GM19455 (cell line): ENCODE data around the gene GJA4.

Experiments
- ATAC-seq: cut with Tn5 transposase; IDR thresholded peaks from one replicate; pipeline ENCODE4 v1.9.1; 2021; ENCODE audit not compliant: unreplicated experiment

The GJA4 gene

GRCh38 chr1:34792868-34793727 lies at the start of gene GJA4:
Gene GJA4, plus strand, starts transcription at chr1:34792999. Its CDS starts 1,215 bp downstream, at chr1:34794214.
- ATAC-seq, result no peak

GRCh38 chr1:34743775-34744174 lies 49.0 kb upstream of the GJA4 start:
- no peak for ATAC-seq

- no peak for ATAC-seq
Observed at GRCh38 chr1:34744851-34745250, 47.9 kb upstream of the GJA4 start.

- no peak for ATAC-seq
Observed at GRCh38 chr1:34745666-34746065, 47.1 kb upstream of the GJA4 start.

- ATAC-seq, result no peak
Observed at GRCh38 chr1:34746101-34746500, 46.7 kb upstream of the GJA4 start.

- no peak for ATAC-seq
Observed at GRCh38 chr1:34746785-34747637, 45.8 kb upstream of the GJA4 start.

- no peak for ATAC-seq
Observed at GRCh38 chr1:34747638-34747941, 45.2 kb upstream of the GJA4 start.

GRCh38 chr1:34749992-34750391 lies 42.8 kb upstream of the GJA4 start:
- no peak for ATAC-seq

- ATAC-seq, result no peak
Observed at GRCh38 chr1:34750610-34751009, 42.2 kb upstream of the GJA4 start.

- no peak for ATAC-seq
Observed at GRCh38 chr1:34753163-34753562, 39.6 kb upstream of the GJA4 start.

- ATAC-seq, result no peak
Observed at GRCh38 chr1:34754964-34755637, 37.7 kb upstream of the GJA4 start, which contains the start of gene GJB5. Gene GJB5, plus strand, starts transcription at chr1:34755047. Its CDS starts 2,284 bp downstream, at chr1:34757331.

GRCh38 chr1:34755961-34756360 lies 36.8 kb upstream of the GJA4 start:
- no peak for ATAC-seq

GRCh38 chr1:34757386-34757785 lies 35.4 kb upstream of the GJA4 start:
- no peak for ATAC-seq

GRCh38 chr1:34758751-34759150 lies 34.0 kb upstream of the GJA4 start:
- no peak for ATAC-seq

GRCh38 chr1:34759503-34760357 lies 33.1 kb upstream of the GJA4 start, which contains the start of gene GJB4:
Gene GJB4, plus strand, starts transcription at chr1:34759740. Its CDS starts 1,515 bp downstream, at chr1:34761255.
- no peak for ATAC-seq

- ATAC-seq, result no peak
Observed at GRCh38 chr1:34761176-34761761, 31.5 kb upstream of the GJA4 start.

GRCh38 chr1:34761776-34762307 lies 31.0 kb upstream of the GJA4 start:
- ATAC-seq, result no peak

- ATAC-seq, result no peak
Observed at GRCh38 chr1:34762474-34763141, 30.2 kb upstream of the GJA4 start.

- ATAC-seq, result no peak
Observed at GRCh38 chr1:34763142-34763781, 29.5 kb upstream of the GJA4 start.
